Measurements from ENCODE around the gene USP13.

DNA sequence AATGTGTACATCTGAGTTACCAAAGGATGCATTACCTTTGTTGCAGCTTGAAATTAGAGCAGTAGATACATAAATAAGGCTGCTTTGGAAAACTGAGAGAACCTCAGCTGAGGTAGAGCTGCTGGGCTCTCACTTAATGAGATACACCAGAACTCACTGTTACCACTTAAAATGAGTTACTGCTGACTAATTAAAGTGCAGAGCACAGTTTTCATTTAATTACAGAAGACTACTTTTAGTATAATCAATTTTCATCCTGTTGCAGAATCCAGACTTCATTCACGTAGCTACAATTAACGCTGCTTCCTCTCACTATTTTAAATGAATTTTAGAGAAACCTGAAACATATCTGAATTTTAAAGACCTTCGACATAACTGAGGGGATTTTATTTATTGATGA lies 169.5 kb downstream of the USP13 start:
- TF ChIP-seq, protein P1, sequence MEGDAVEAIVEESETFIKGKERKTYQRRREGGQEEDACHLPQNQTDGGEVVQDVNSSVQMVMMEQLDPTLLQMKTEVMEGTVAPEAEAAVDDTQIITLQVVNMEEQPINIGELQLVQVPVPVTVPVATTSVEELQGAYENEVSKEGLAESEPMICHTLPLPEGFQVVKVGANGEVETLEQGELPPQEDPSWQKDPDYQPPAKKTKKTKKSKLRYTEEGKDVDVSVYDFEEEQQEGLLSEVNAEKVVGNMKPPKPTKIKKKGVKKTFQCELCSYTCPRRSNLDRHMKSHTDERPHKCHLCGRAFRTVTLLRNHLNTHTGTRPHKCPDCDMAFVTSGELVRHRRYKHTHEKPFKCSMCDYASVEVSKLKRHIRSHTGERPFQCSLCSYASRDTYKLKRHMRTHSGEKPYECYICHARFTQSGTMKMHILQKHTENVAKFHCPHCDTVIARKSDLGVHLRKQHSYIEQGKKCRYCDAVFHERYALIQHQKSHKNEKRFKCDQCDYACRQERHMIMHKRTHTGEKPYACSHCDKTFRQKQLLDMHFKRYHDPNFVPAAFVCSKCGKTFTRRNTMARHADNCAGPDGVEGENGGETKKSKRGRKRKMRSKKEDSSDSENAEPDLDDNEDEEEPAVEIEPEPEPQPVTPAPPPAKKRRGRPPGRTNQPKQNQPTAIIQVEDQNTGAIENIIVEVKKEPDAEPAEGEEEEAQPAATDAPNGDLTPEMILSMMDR (IDR thresholded peaks at IDR 0.05): no peak
- TF ChIP-seq POLR2A (IDR thresholded peaks at IDR 0.05): no peak
- TF ChIP-seq POLR2AphosphoS5 (IDR thresholded peaks at IDR 0.05): no peak
